GM21447 (cell line): ENCODE results near the gene VPS41.

Experiments
- ATAC-seq: cut with Tn5 transposase; IDR thresholded peaks from one replicate; pipeline ENCODE4 v1.9.1; 2021; ENCODE audit not compliant: unreplicated experiment

VPS41 gene

DNA sequence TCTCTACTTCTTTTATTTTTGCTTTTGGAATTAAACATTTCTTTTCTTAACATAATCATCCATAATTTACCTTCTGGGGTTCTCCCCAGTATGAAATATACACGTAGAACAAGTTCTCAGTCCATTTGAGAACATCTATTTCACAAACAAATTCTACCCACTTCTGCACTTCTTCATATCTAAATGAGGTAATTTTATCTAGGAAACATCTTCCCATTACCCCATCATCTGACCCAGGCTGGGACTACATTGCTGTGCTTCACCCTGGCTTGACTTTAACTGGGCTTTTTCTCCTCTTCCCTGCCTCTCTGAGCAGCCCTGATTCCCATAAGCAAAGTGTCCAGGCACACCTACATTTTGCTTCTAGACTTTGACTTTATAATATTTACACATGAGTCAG lies 234.5 kb downstream of the VPS41 start:
- no peak for ATAC-seq

DNA sequence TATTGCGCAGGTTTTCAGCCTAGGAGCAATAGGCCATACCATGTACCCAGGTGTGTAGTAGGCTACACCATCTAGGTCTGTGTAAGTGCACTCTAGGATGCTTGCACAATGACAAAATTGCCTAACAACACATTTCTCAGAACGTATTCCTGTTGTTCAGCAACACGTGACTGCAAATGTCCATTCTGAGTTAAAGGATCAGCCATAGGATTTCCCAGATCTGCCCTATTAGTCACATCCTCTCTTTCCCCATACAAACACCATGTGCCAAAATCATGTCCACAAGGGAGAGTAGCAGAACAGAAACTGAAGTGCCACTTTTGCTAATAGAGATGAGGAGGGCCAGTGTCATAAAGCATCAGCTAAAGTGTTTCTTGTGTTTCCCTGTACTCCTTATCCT lies 235.2 kb downstream of the VPS41 start:
- no peak for ATAC-seq
